Measurements from ENCODE around the gene WNT7A. TPM values are rescaled to one million over a fixed set of nuclear protein-coding genes. Genes with fewer than 3 reads are reported as not detected.

Gene WNT7A
- total RNA-seq, 1 experiment from 2014 or later: not detected

DNA sequence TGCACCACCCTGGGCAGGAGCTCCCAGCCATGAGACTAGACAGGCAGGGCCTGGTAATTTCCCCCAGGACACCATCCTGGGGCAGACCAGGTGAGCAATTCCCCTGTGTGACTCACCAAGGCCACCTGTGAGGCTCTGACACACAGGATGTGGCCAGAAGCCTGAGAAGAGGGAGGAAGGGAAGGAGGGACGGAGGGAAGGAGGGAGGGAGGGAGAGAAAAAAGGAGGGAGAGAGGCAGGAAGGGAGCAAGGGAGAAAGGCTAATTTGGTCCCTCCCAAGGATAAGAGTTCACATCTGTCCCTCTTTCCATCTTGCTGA is 25.9 kb downstream of the WNT7A start:
- in situ Hi-C loops (cut with HindIII; ENCODE audit: low pct_unique_long_range_greater_than_20kb, low sequenced_read_pairs): no loop called here
- DNase-seq (ENCODE audit: low read depth, low spot score): no peak

GRCh38 chr3:13853256-13853977 is 26.5 kb downstream of the WNT7A start:
- in situ Hi-C loops (cut with HindIII; ENCODE audit: low pct_unique_long_range_greater_than_20kb, low sequenced_read_pairs): no loop called here
- no peak for DNase-seq (ENCODE audit: low read depth, low spot score)

DNA sequence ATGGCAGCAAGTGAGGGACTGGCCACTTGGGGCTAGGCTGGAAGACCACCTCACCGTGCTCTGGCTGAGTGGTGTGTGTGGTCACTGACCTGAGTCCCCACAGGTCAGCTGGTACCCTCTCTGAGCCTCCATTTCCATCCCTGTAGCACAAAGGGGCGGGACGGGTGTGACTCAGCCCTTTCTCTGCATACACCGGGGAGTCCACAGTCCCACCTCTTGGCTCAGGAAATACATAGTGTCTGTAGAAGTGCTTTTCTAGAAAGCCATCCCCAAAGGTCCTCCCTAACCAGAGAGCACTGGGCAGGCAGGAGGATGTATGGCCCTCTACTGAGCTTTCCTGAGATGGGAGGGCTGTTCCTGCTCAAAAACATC is 27.2 kb downstream of the WNT7A start:
- no peak for DNase-seq (ENCODE audit: low read depth, low spot score)
- in situ Hi-C loops (cut with HindIII; ENCODE audit: low pct_unique_long_range_greater_than_20kb, low sequenced_read_pairs): no loop called here

DNA sequence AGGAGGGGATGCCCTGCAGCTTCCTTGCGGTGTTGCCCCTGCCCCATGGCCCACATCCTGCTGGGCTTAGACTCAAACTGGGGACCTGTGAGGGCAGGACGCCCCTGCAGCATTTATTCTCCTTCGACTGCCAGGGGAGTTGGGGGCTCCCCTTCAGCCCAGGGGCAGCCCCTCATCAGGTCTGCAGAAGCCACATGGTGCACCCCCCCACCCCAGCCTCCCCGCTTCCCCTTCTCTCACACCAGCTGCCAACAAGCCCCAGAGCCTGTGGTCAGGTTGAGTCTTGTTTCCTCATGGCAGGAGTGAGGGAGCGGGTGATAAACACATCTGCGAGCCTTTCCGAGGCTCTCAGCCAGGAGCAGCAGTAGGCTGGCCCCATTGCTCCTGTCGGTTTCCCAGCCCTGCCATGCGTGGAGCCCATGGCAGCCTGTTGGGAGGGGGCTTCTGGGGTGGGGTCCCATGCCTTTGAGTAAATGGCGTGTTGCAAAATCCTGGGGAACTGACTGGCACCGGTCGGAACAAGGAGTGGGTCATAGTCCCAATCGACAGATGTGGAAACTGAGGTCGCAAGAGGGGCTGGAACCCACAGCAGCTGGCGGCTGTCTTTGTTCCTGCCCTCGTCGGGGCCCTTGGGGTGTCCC is 27.8 kb downstream of the WNT7A start:
- in situ Hi-C loops (cut with HindIII; ENCODE audit: low pct_unique_long_range_greater_than_20kb, low sequenced_read_pairs): no loop called here
- no peak for DNase-seq (ENCODE audit: low read depth, low spot score)

DNA sequence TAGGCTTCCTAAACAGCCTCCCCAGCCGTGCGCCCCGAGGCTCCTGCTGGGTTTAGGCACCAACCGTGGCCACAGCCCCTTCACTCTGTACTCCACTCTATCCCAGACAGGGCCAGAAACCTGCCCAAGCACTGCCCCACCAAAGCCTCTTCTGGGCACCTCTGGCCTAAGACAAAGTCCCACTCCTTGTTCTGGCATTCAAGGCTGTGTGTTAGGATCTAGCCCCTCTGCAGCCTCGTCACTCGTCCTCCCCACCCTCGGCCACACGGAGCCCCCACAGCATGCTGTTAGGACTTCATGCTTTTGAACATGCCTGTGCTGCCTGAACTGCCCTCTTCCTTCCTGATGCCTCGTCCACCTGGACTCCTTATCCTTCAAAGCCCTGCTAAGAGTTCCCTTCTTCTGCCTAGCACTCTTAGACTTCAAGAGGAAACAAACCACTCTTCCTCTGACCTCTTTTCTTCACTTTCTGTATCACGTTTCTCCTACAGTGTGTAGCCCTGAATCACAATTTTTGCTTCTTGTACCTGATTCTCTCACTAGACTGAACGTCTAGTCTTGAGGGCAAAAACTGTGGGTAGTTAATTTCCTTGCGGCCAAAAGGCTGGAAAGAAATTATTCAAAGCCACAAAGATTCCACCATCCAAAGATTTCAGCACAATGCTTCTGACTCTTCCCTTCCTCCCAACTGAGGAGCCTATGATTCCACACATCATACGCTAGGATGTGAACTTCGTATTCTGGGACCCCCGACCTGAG is 28.6 kb downstream of the WNT7A start:
- in situ Hi-C loops (cut with HindIII; ENCODE audit: low pct_unique_long_range_greater_than_20kb, low sequenced_read_pairs): no loop called here
- no peak for DNase-seq (ENCODE audit: low read depth, low spot score)

GRCh38 chr3:13850161-13850945 is 29.5 kb downstream of the WNT7A start:
- DNase-seq (ENCODE audit: low read depth, low spot score): no peak
- in situ Hi-C loops (cut with HindIII; ENCODE audit: low pct_unique_long_range_greater_than_20kb, low sequenced_read_pairs): no loop called here

- DNase-seq (ENCODE audit: low read depth, low spot score): no peak
- in situ Hi-C loops (cut with HindIII; ENCODE audit: low pct_unique_long_range_greater_than_20kb, low sequenced_read_pairs): no loop called here
Observed at GRCh38 chr3:13849018-13849417, 30.9 kb downstream of the WNT7A start.

- no peak for DNase-seq (ENCODE audit: low read depth, low spot score)
- in situ Hi-C loops (cut with HindIII; ENCODE audit: low pct_unique_long_range_greater_than_20kb, low sequenced_read_pairs): no loop called here
Observed at GRCh38 chr3:13846716-13847570, 32.9 kb downstream of the WNT7A start.

GRCh38 chr3:13846238-13846637 is 33.6 kb downstream of the WNT7A start:
- DNase-seq (ENCODE audit: low read depth, low spot score): no peak
- in situ Hi-C loops (cut with HindIII; ENCODE audit: low pct_unique_long_range_greater_than_20kb, low sequenced_read_pairs): no loop called here

DNA sequence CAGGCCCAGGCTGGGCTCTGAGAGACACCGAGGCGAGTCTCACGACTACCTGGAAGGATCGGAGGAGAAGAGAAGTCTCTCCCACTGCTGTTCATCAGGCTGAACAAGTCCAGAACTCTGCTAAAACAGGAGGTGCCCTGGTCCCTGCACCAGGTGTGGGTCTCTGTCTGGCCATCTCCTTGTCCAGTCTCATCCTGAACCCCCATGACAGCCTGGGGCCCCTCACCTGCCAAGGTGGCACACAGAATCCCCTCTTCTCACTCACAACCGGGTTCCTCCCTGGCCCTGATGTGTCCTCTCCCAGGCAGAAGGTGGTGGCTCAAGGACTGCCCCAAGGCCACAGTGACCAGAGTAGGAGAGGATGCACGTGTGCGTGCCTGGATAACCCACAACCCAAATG is 34.1 kb downstream of the WNT7A start:
- no peak for DNase-seq (ENCODE audit: low read depth, low spot score)
- in situ Hi-C loops (cut with HindIII; ENCODE audit: low pct_unique_long_range_greater_than_20kb, low sequenced_read_pairs): no loop called here

DNA sequence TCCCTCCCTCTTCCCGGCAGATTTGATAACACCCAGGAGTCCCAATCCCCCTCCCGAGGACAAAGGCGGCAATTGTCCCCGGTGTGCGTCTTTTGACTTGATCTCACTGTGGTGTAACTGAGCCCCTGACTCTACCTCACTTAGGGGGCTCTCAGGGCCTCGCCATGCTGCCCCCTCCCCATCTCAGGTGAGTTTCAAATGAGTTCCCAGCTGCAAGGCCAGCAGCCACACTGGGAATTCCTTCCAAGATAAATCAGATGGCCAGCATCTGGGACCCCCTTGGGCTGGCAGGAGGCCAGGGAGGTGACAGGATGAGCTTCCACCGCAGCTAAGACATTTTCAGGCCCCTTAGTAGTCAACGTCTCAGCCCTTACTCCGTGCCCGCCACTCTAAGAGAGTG is 35.0 kb downstream of the WNT7A start:
- DNase-seq (ENCODE audit: low read depth, low spot score): no peak
- in situ Hi-C loops (cut with HindIII; ENCODE audit: low pct_unique_long_range_greater_than_20kb, low sequenced_read_pairs): no loop called here

- DNase-seq (ENCODE audit: low read depth, low spot score): no peak
- in situ Hi-C loops (cut with HindIII; ENCODE audit: low pct_unique_long_range_greater_than_20kb, low sequenced_read_pairs): no loop called here
Observed at GRCh38 chr3:13844286-13844685, 35.6 kb downstream of the WNT7A start.

- no peak for DNase-seq (ENCODE audit: low read depth, low spot score)
- in situ Hi-C loops (cut with HindIII; ENCODE audit: low pct_unique_long_range_greater_than_20kb, low sequenced_read_pairs): no loop called here
Observed at GRCh38 chr3:13843351-13843750, 36.5 kb downstream of the WNT7A start.

DNA sequence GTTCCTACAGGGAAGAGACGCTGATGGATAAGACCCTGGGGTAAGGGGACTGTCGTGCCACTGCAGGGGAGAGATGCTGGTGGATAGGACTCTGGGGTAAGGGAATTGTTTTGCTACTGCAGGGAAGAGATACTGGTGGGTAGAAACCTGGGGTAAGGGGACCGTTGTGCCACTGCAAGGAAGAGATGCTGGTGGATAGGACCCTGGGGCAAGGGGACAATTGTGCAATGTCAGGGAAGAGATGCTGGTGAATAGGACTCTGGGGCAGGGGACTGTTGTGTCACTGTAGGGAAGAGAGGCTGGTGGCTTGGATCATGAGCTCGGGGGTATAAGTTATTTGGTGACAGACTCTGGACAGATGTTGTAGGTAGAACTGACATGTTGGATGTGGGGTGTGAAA is 37.6 kb downstream of the WNT7A start:
- in situ Hi-C loops (cut with HindIII; ENCODE audit: low pct_unique_long_range_greater_than_20kb, low sequenced_read_pairs): no loop called here
- no peak for DNase-seq (ENCODE audit: low read depth, low spot score)

- DNase-seq (ENCODE audit: low read depth, low spot score): no peak
- in situ Hi-C loops (cut with HindIII; ENCODE audit: low pct_unique_long_range_greater_than_20kb, low sequenced_read_pairs): no loop called here
Observed at GRCh38 chr3:13841826-13842225, 38.0 kb downstream of the WNT7A start.

DNA sequence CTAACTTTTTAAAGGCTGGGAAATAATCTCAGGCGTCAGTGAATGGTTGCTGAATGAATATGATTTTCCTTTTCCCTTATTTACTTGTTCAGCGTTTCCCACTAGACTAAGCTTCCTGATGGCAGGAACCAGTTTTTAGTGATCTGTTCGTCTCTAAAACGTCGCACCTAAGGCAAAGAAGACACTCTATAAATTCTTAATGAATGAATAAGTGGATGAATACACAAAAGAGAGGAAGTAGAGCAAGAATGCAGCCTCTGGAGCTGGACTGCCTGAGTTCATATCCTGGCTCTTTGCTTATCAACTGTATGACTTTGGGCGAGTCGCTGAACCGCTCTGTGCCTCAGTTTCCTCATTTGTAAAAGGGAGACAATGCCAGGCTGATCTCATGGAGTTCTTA is 38.7 kb downstream of the WNT7A start:
- in situ Hi-C loops (cut with HindIII; ENCODE audit: low pct_unique_long_range_greater_than_20kb, low sequenced_read_pairs): no loop called here
- no peak for DNase-seq (ENCODE audit: low read depth, low spot score)

GRCh38 chr3:13840456-13840855 is 39.4 kb downstream of the WNT7A start:
- DNase-seq (ENCODE audit: low read depth, low spot score): no peak
- in situ Hi-C loops (cut with HindIII; ENCODE audit: low pct_unique_long_range_greater_than_20kb, low sequenced_read_pairs): no loop called here

All from SK-MEL-5 (cell line).